GM12878 (cell line): Measurements from ENCODE around the gene UGT2A3. TPM values are rescaled to one million over a fixed set of nuclear protein-coding genes. Genes with fewer than 3 reads are reported as not detected.

Source experiments
- ATAC-seq: fragments of 200-7000 bp; cut with Tn5 transposase; 3 replicates; pipeline ENCODE4 v1.9.1; 2020; ENCODE audit warnings: mild to moderate bottlenecking, moderate library complexity
- BruUV-seq: library from RNA; stranded (reverse); fragments of 400-500 nt; replicated peaks from 2 replicates; lab custom pipeline; 2021; lab: Mats Ljungman, UMichigan
- CTCF ChIA-PET: fragments of 300-600 bp; sonication (Branson Sonifier 250); formaldehyde crosslinking; extraction: SDS; loops from one replicate; lab custom pipeline; 2021; ENCODE audit warnings: inconsistent platforms; lab: Yijun Ruan, JAX
- POLR2A ChIA-PET: fragments of 350-600 bp; formaldehyde crosslinking; extraction: SDS; loops from one replicate; lab custom pipeline; 2021; ENCODE audit warnings: inconsistent platforms; lab: Charles Lee
- RAD21 ChIA-PET: fragments of 300-600 bp; sonication (Branson Sonifier 250); formaldehyde crosslinking; loops from one replicate; lab custom pipeline; 2023; ENCODE audit warnings: antibody characterized with exemption; ENCODE audit not compliant: unreplicated experiment; lab: Charles Lee
- SMC1A ChIA-PET: fragments of 300-600 bp; sonication (Branson Sonifier 250); formaldehyde crosslinking; loops from one replicate; lab custom pipeline; 2023; ENCODE audit not compliant: unreplicated experiment, uncharacterized antibody; lab: Charles Lee
- DNase-seq: peaks from one replicate; pipeline ENCODE4 v3.0.0-alpha.2; 2011; ENCODE audit warnings: low read depth, low spot score
- FAIRE-seq: peaks from 3 replicates; lab custom pipeline; 2011; peaks lifted over from hg19 to GRCh38; lab: Jason Lieb, UNC
- H2AFZ ChIP-seq: 2 replicates; pipeline ENCODE4 v1.6.0; 2011; ENCODE audit warnings: low read depth, low read length, control low read depth; ENCODE audit not compliant: control insufficient read depth
- H3K27ac ChIP-seq: 2 replicates; pipeline ENCODE4 v1.5.1; 2011; ENCODE audit warnings: control low read depth; ENCODE audit not compliant: control insufficient read depth, insufficient read depth
- H3K27me3 ChIP-seq, 2 experiments: replicated peaks in 1 of 2; 2 replicates each; pipeline versions ENCODE4 v1.6.0 to v1.6.1; 2011; ENCODE audit warnings: low read length in 1 of 2; ENCODE audit not compliant: control insufficient read depth in 2 of 2, insufficient read depth in 2 of 2
- H3K36me3 ChIP-seq, 2 experiments: 2 replicates each; pipeline ENCODE4 v1.5.1; 2011; ENCODE audit warnings: low read length in 1 of 2; ENCODE audit not compliant: control insufficient read depth in 2 of 2, insufficient read depth in 2 of 2
- H3K4me1 ChIP-seq: 2 replicates; pipeline ENCODE4 v1.6.1; 2011; ENCODE audit warnings: mild to moderate bottlenecking, low read length, moderate library complexity, mixed read lengths; ENCODE audit not compliant: control insufficient read depth, insufficient read depth
- H3K4me2 ChIP-seq: 2 replicates; pipeline ENCODE4 v1.6.0; 2011; ENCODE audit warnings: control low read depth; ENCODE audit not compliant: control insufficient read depth, insufficient read depth
- H3K4me3 ChIP-seq: fragments of 200-600 bp; sonication (generic); 2 replicates; pipeline ENCODE4 v1.5.1; 2016
- H3K79me2 ChIP-seq: 2 replicates; pipeline ENCODE4 v1.6.0; 2011; ENCODE audit warnings: low read length; ENCODE audit not compliant: control insufficient read depth, insufficient read depth
- H3K9ac ChIP-seq: 2 replicates; pipeline ENCODE4 v1.8.0; 2011; ENCODE audit warnings: low read length, control low read depth, mixed read lengths; ENCODE audit not compliant: control insufficient read depth, insufficient read depth
- H3K9me3 ChIP-seq: replicated peaks from 3 replicates; pipeline ENCODE4 v1.5.1; 2011; ENCODE audit warnings: mild to moderate bottlenecking, low read length; ENCODE audit not compliant: control insufficient read depth, insufficient read depth
- H4K20me1 ChIP-seq: 2 replicates; pipeline ENCODE4 v1.6.0; 2011; ENCODE audit not compliant: control insufficient read depth, insufficient read depth
- CBX5 ChIP-seq: sonication (generic); IDR thresholded peaks from 2 replicates; pipeline ENCODE4 v1.6.1; 2016; ENCODE audit warnings: low read depth, moderate library complexity, mild to moderate bottlenecking, inconsistent platforms
- DPF2 ChIP-seq: fragments of 450-650 bp; IDR thresholded peaks from 2 replicates; pipeline ENCODE4 v1.6.1; 2017; ENCODE audit warnings: mild to moderate bottlenecking
- E2F4 ChIP-seq: IDR thresholded peaks from 2 replicates; pipeline ENCODE4 v1.6.1; 2012; ENCODE audit warnings: low read depth, low read length, improper control_type of control experiment
- GATAD2B ChIP-seq: fragments of 450-650 bp; conservative IDR thresholded peaks from 2 replicates; pipeline ENCODE4 v1.6.1; 2017; ENCODE audit warnings: low read depth, mild to moderate bottlenecking, moderate library complexity
- HCFC1 ChIP-seq: fragments of 150-350 bp; IDR thresholded peaks from 2 replicates; pipeline ENCODE4 v1.6.1; 2014; ENCODE audit warnings: low read length
- HDGF ChIP-seq: fragments of 450-650 bp; IDR thresholded peaks from 2 replicates; pipeline ENCODE4 v1.6.1; 2016; ENCODE audit warnings: antibody characterized with exemption
- KAT2A ChIP-seq: conservative IDR thresholded peaks from 2 replicates; pipeline ENCODE4 v1.6.1; 2011; ENCODE audit warnings: low read depth, low read length; ENCODE audit not compliant: control insufficient read depth
- KLF5 ChIP-seq: fragments of 450-650 bp; IDR thresholded peaks from 2 replicates; pipeline ENCODE4 v1.6.1; 2014; ENCODE audit warnings: mild to moderate bottlenecking; ENCODE audit not compliant: partially characterized antibody
- NBN ChIP-seq: fragments of 450-650 bp; IDR thresholded peaks from 2 replicates; pipeline ENCODE4 v1.6.1; 2016
- RFX5 ChIP-seq: IDR thresholded peaks from 2 replicates; pipeline ENCODE4 v1.6.1; 2011; ENCODE audit warnings: low read depth, low read length, improper control_type of control experiment
- SPI1 ChIP-seq: IDR thresholded peaks from 2 replicates; pipeline ENCODE4 v1.6.1; 2011; ENCODE audit warnings: low read depth, mild to moderate bottlenecking, low read length, moderate library complexity, borderline replicate concordance; ENCODE audit not compliant: insufficient read depth
- ZBTB33 ChIP-seq: fragments of 450-650 bp; IDR thresholded peaks from 2 replicates; pipeline ENCODE4 v1.6.1; 2017; ENCODE audit warnings: mild to moderate bottlenecking
- ZNF687 ChIP-seq: fragments of 450-650 bp; IDR thresholded peaks from 2 replicates; pipeline ENCODE4 v1.6.1; 2017; ENCODE audit warnings: mild to moderate bottlenecking, moderate library complexity
- WGBS: methylation state at CpG from one replicate; pipeline ENCODE4 v1.1.6; 2016; ENCODE audit warnings: low lambda C conversion rate; ENCODE audit not compliant: insufficient replicate concordance, insufficient coverage; ENCODE audit errors: missing lambda C conversion rate; 5-methylcytosine and 5-hydroxymethylcytosine counted together
- in situ Hi-C: fragments of 300-500 bp; cut with MboI; formaldehyde crosslinking; loops from 9 replicates; pipeline ENCODE4 v1.14.3; 2018; ENCODE audit warnings: mixed read lengths
- intact Hi-C: fragments of 100-400 bp; cut with micrococcal nuclease; formaldehyde crosslinking; loops from one replicate; pipeline ENCODE4 v1.14.2; 2022; ENCODE audit not compliant: unreplicated experiment
- polyA plus RNA-seq, 11 experiments: library from polyadenylated mRNA; depleted of rRNA in 4 of 11; unstranded in 6 of 11; stranded (reverse) in 5 of 11; fragments of >200 nt; fragmentation: Nextera tagmentation in 4 of 11; fragmentation: Illumina TruSeq in 1 of 11; extraction: Ambion mirVana in 4 of 11; extraction: Trizol in 1 of 11; gene quantifications; 1 replicate in 1 of 11; 2 replicates in 10 of 11; pipeline versions ENCODE4 v1.2.1 to v1.2.3, GENCODE V29; 2011 to 2016; ENCODE audit warnings: inconsistent platforms in 2 of 11, missing spikeins in 2 of 11, low read depth in 1 of 11
- total RNA-seq, 4 experiments: library from RNA; depleted of rRNA in 3 of 4; stranded (reverse); fragments of >200 nt in 3 of 4; fragmentation: Illumina TruSeq in 1 of 4; extraction: Trizol in 1 of 4; gene quantifications; 2 replicates each; pipeline versions ENCODE4 v1.2.1 to v1.2.3, GENCODE V29; 2013 to 2021
- TF ChIP-seq, protein P1 (sequence below): IDR thresholded peaks from 2 replicates; pipeline ENCODE4 v1.6.1; 2012; ENCODE audit warnings: mild to moderate bottlenecking, low read depth, low read length

Gene UGT2A3
- total and polyA plus RNA-seq, 10 of the 15 experiments (the other 5 are each of a cell fraction or from before 2014, with no cell fraction given) = 0.04 to 0.18 (median 0.09) TPM; not detected in 2

DNA sequence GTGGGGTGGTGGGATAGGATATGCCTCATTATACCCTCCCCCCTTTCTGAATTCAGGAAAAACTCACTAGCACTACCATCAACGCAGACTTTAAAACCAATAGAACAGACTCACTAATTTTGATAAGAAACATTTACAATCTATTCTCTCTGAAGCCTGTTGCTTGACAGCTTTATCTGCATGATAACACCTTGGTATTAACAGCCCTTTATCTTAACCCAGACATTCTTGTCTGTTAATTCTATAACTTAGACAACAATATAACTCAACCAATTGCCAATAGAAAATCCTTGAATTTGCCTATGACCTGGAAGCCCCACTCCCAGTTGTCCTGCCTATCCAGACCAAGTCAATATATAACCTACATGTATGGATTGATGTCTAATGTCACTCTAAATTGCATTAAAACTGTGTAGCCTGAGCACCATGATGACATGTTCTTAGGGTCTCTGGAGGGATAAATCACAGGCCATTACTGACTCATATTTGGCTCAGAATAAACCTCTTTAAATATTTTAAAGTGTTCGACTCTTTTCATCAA is 1.5 kb upstream of the UGT2A3 start:
- RAD21 ChIA-PET = no interaction called here
- H3K27me3 ChIP-seq = no peaks in the 10 kb centered on the region
- WGBS = 3% methylated on average over 2 of the region's 2 CpGs
- BruUV-seq = no TSS peak
- H3K79me2 ChIP-seq = no peaks in the 10 kb centered on the region
- H3K4me2 ChIP-seq = no peak overlapping the region
- in situ Hi-C loops = no loop called here
- no peaks in the 10 kb centered on the region for H3K36me3 ChIP-seq
- DNase-seq (no peak), ATAC-seq (no peak), FAIRE-seq (no peak)
- SMC1A ChIA-PET = interaction anchor here (0.8 to 1.8 kb wide), 9 partner anchors 9 to 98 kb away, joined by 3 to 9 read pairs (median 4); no protein-coding TSS in a partner anchor
- POLR2A ChIA-PET = interaction anchor here (1.1 kb wide), 1 partner anchor 8 kb away, joined by 3 read pairs; no protein-coding TSS in a partner anchor
- H3K9me3 ChIP-seq = no peaks in the 10 kb centered on the region
- intact Hi-C loops = no loop called here
- no peaks in the 10 kb centered on the region for H3K4me1 ChIP-seq
- no peak overlapping the region for H3K27ac ChIP-seq
- no peaks in the 10 kb centered on the region for H4K20me1 ChIP-seq
- H2AFZ ChIP-seq = no peak overlapping the region
- H3K9ac ChIP-seq = no peak overlapping the region
- CTCF ChIA-PET = interaction anchor here (1.3 to 1.9 kb wide), 2 partner anchors 47 to 454 kb away, joined by 3 to 7 read pairs; no protein-coding TSS in a partner anchor
- H3K4me3 ChIP-seq = no peak overlapping the region
- no peak for TF ChIP-seq KLF5
- TF ChIP-seq ZNF687 = no peak
- TF ChIP-seq RFX5 = no peak
- no peak for TF ChIP-seq KAT2A
- TF ChIP-seq GATAD2B = no peak
- no peak for TF ChIP-seq CBX5
- no peak for TF ChIP-seq E2F4
- TF ChIP-seq, protein P1, sequence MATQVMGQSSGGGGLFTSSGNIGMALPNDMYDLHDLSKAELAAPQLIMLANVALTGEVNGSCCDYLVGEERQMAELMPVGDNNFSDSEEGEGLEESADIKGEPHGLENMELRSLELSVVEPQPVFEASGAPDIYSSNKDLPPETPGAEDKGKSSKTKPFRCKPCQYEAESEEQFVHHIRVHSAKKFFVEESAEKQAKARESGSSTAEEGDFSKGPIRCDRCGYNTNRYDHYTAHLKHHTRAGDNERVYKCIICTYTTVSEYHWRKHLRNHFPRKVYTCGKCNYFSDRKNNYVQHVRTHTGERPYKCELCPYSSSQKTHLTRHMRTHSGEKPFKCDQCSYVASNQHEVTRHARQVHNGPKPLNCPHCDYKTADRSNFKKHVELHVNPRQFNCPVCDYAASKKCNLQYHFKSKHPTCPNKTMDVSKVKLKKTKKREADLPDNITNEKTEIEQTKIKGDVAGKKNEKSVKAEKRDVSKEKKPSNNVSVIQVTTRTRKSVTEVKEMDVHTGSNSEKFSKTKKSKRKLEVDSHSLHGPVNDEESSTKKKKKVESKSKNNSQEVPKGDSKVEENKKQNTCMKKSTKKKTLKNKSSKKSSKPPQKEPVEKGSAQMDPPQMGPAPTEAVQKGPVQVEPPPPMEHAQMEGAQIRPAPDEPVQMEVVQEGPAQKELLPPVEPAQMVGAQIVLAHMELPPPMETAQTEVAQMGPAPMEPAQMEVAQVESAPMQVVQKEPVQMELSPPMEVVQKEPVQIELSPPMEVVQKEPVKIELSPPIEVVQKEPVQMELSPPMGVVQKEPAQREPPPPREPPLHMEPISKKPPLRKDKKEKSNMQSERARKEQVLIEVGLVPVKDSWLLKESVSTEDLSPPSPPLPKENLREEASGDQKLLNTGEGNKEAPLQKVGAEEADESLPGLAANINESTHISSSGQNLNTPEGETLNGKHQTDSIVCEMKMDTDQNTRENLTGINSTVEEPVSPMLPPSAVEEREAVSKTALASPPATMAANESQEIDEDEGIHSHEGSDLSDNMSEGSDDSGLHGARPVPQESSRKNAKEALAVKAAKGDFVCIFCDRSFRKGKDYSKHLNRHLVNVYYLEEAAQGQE = no peak
- TF ChIP-seq DPF2 = no peak
- no peak for TF ChIP-seq HDGF
- TF ChIP-seq NBN = no peak
- TF ChIP-seq SPI1 = no peak
- no peak for TF ChIP-seq HCFC1
- no peak for TF ChIP-seq ZBTB33
